ENCODE results near the gene ZC3HAV1.
A peak's percentile ranks its signal among the peaks of the same experiment; 100 is the strongest.

The ZC3HAV1 gene

GRCh38 chr7:139016931-139017511, 92.5 kb downstream of the ZC3HAV1 start:
- DNase-seq (ENCODE audit: low spot score), result peak; percentile 70

- DNase-seq (ENCODE audit: low spot score), result no peak
Measured at GRCh38 chr7:139011373-139011772, 98.1 kb downstream of the ZC3HAV1 start.

GRCh38 chr7:139004321-139005090, 105.0 kb downstream of the ZC3HAV1 start:
- no peak for DNase-seq (ENCODE audit: low spot score)

- no peak for DNase-seq (ENCODE audit: low spot score)
Measured at GRCh38 chr7:138999414-138999813, 110.1 kb downstream of the ZC3HAV1 start.

Measured in LoVo (cell line).